Measurements from ENCODE around the gene LTA. TPM values are rescaled to one million over a fixed set of nuclear protein-coding genes. Genes with fewer than 3 reads are reported as not detected.

LTA gene
- total and polyA plus RNA-seq, 2 donors (not counting 3 experiments of a cell fraction or from before 2014, with no cell fraction given): 0.46 TPM; not detected in 1

GRCh38 chr6:31560697-31561058, 11.4 kb upstream of the LTA start:
- Histone ChIP-seq H4K20me1 (replicated peaks; ENCODE audit: control insufficient read depth, extremely low read depth, insufficient read depth, low read length) (no peaks in the 10 kb centered on the region), H3K4me3 (replicated peaks in 1 of 3; ENCODE audit: insufficient read depth in 1 of 3, low read depth in 1 of 3, low read length in 3 of 3) (no peak overlapping the region), H3K79me2 (ENCODE audit: control insufficient read depth, insufficient read depth, low read length) (peaks cover 7% of the 10 kb centered on the region), H3K27me3 (ENCODE audit: control insufficient read depth in 2 of 2, insufficient read depth in 2 of 2, low read length in 2 of 2) (no peaks in the 10 kb centered on the region), H3K9me1 (replicated peaks; ENCODE audit: control insufficient read depth, extremely low read depth, insufficient read depth, low read length) (no peaks in the 10 kb centered on the region), H3K4me2 (ENCODE audit: insufficient read depth, low read length) (peak overlapping the region; percentile 90), H2AFZ (ENCODE audit: low read depth, low read length) (no peak overlapping the region), H3K36me3 (ENCODE audit: control insufficient read depth in 2 of 2, extremely low read depth in 1 of 2, insufficient read depth in 2 of 2, low read length in 2 of 2) (peaks cover 2 to 10% of the 10 kb centered on the region in 2 experiments), H3K9ac (replicated peaks; ENCODE audit: extremely low read depth, insufficient read depth, low read length) (peak overlapping the region; percentile 22), H3K27ac (ENCODE audit: insufficient read depth, low read depth, low read length) (peak overlapping the region; percentile 98), H3K9me3 (replicated peaks; ENCODE audit: control insufficient read depth, insufficient read depth, low read length) (no peaks in the 10 kb centered on the region), H3K4me1 (ENCODE audit: control insufficient read depth, extremely low read depth, insufficient read depth, low read length) (peaks cover 69% of the 10 kb centered on the region)
- TF ChIP-seq POLR2A (IDR thresholded peaks at IDR 0.05; ENCODE audit: low read depth, low read length) (no peak), MYC (IDR thresholded peaks at IDR 0.05; ENCODE audit: low read depth, low read length) (no peak), MAX (IDR thresholded peaks at IDR 0.05; ENCODE audit: insufficient read depth, insufficient read length) (no peak), POLR2AphosphoS5 (IDR thresholded peaks at IDR 0.05; ENCODE audit: insufficient read depth, low read depth, low read length) (no peak), CTCF (IDR thresholded peaks at IDR 0.05; ENCODE audit: extremely low read depth in 1 of 2, insufficient read depth in 1 of 2, low read depth in 1 of 2, low read length in 2 of 2) (no peak)
- TSS peak; percentile 41 for BruUV-seq (replicated peaks)
- CTCF ChIA-PET: interaction anchor here (3.5 to 31.0 kb wide), 2 partner anchors 10 to 28 kb away, joined by 31 to 1517 read pairs; partner anchors contain the start of genes LST1, LTB, NCR3 and TNF
- POLR2A ChIA-PET: interaction anchor here (0.5 kb wide), 1 partner anchor 66 kb away, joined by 8 read pairs; no protein-coding TSS in a partner anchor
- intact Hi-C loops (cut with micrococcal nuclease) (loop anchor here (1.0 kb wide), 4 partner anchors 9 to 34 kb away; partner anchors contain the start of gene NFKBIL1), dilution Hi-C loops (cut with MboI; ENCODE audit: extremely low pct_ligation_motif_present, low sequenced_read_pairs) (no loop called here)
- DNase-seq (ENCODE audit: low read depth, low spot score) (no peak), FAIRE-seq (no peak)
